Measurements from ENCODE around the gene MECP2. TPM values are rescaled to one million over a fixed set of nuclear protein-coding genes. Genes with fewer than 3 reads are reported as not detected.

MECP2 gene
- total and polyA plus RNA-seq, 7 donors = 27.6 to 54.4 (median 35.5) TPM

GRCh38 chrX:154038656-154039055 lies 58.9 kb downstream of the MECP2 start:
- peaks cover 34% of the 10 kb centered on the region for H3K4me1 ChIP-seq
- no peak for TF ChIP-seq CTCF (IDR thresholded peaks at IDR 0.05)
- no peak overlapping the region for H3K4me3 ChIP-seq
- no peak for DNase-seq
- intact Hi-C loops (cut with DNase I) = no loop called here
- H3K9me3 ChIP-seq = no peaks in the 10 kb centered on the region
- no peaks in the 10 kb centered on the region for H3K36me3 ChIP-seq (ENCODE audit: insufficient read depth in 1 of 2, low read depth in 1 of 2)
- WGBS, 3 donors = 65 to 84% (median 67%) methylated on average over 5 of the region's 5 CpGs
- H3K27me3 ChIP-seq (ENCODE audit: insufficient read depth in 3 of 3, low read length in 2 of 3) = peaks cover 0 to 9% (median 0%) of the 10 kb centered on the region in 3 donors
- ATAC-seq = no peak
- no peak overlapping the region for H3K27ac ChIP-seq

- H3K9me3 ChIP-seq = no peaks in the 10 kb centered on the region
- no peak for DNase-seq
- no peaks in the 10 kb centered on the region for H3K36me3 ChIP-seq (ENCODE audit: insufficient read depth in 1 of 2, low read depth in 1 of 2)
- no peak for TF ChIP-seq CTCF (IDR thresholded peaks at IDR 0.05)
- H3K27ac ChIP-seq = no peak overlapping the region
- peaks cover 0 to 9% (median 0%) of the 10 kb centered on the region in 3 donors for H3K27me3 ChIP-seq (ENCODE audit: insufficient read depth in 3 of 3, low read length in 2 of 3)
- peaks cover 25% of the 10 kb centered on the region for H3K4me1 ChIP-seq
- 69 to 86% (median 83%) methylated on average over 5 of the region's 5 CpGs for WGBS, 3 donors
- ATAC-seq = no peak
- intact Hi-C loops (cut with DNase I) = no loop called here
- H3K4me3 ChIP-seq = no peak overlapping the region
These were observed 59.8 kb downstream of the MECP2 start for GRCh38 chrX:154037754-154038153.

DNA sequence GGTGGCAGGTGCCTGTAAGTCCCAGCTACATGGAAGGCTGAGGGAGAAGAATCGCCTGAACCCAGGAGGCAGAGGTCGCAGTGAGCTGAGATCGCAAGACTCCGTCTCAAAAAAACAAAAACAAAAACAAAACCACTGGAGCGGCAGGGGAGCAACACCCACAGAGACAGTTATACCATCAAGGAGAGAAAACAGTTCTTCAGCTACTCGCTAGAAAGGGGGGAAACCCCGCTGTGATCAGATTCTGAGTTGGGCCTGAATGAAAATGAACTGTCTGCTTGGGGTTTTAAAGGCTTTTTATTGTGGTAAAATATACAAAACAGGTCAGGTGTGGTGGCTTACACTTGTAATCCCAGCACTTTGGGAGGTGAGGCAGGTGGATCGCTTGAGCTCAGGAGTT lies 61.0 kb downstream of the MECP2 start:
- no peak for TF ChIP-seq CTCF (IDR thresholded peaks at IDR 0.05)
- no peaks in the 10 kb centered on the region for H3K9me3 ChIP-seq
- peaks cover 0 to 14% (median 0%) of the 10 kb centered on the region in 3 donors for H3K27me3 ChIP-seq (ENCODE audit: insufficient read depth in 3 of 3, low read length in 2 of 3)
- no peak overlapping the region for H3K27ac ChIP-seq
- H3K36me3 ChIP-seq (ENCODE audit: insufficient read depth in 1 of 2, low read depth in 1 of 2) = peaks cover 0 to 7% of the 10 kb centered on the region in 2 donors
- DNase-seq (no peak), ATAC-seq (no peak)
- H3K4me3 ChIP-seq = no peak overlapping the region
- WGBS, 3 donors = 80 to 95% (median 95%) methylated on average over 8 of the region's 8 CpGs
- H3K4me1 ChIP-seq = peaks cover 18% of the 10 kb centered on the region
- intact Hi-C loops (cut with DNase I) = no loop called here

DNA sequence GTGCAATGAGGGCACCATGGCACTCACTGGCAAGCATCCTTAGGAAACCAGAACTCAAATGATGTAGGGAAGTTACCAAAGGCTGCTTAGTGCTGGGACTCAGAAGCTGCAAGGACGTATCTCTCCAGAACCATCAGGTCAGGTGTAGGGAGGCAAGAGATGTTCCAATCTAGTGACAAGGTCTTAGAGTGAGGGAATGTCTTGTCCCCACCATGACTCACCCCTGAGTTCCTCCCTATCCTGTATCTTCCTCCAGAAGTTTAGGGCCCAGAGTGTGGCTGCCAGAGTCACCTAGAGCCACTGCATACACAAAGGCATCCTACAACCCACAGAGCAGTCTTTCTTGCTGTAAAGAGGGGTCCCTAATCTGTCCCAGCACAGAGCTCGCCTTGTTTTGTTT lies 63.7 kb downstream of the MECP2 start:
- no peak for TF ChIP-seq CTCF (IDR thresholded peaks at IDR 0.05)
- peak in 3 of 4 donors; percentile 40 to 69 (median 56) for ATAC-seq
- intact Hi-C loops (cut with DNase I) = no loop called here

GRCh38 chrX:154032653-154033052 lies 64.9 kb downstream of the MECP2 start:
- intact Hi-C loops (cut with DNase I) = no loop called here
- no peak for DNase-seq
- 59 to 72% (median 72%) methylated on average over 9 of the region's 9 CpGs for WGBS, 3 donors
- Histone ChIP-seq H3K4me1 (no peaks in the 10 kb centered on the region), H3K36me3 (ENCODE audit: insufficient read depth in 1 of 2, low read depth in 1 of 2) (peaks cover 3 to 21% of the 10 kb centered on the region in 2 donors), H3K27me3 (ENCODE audit: insufficient read depth in 3 of 3, low read length in 2 of 3) (peaks cover 0 to 14% (median 0%) of the 10 kb centered on the region in 3 donors), H3K9me3 (no peaks in the 10 kb centered on the region), H3K4me3 (no peak overlapping the region), H3K27ac (no peak overlapping the region)
- no peak for TF ChIP-seq CTCF (IDR thresholded peaks at IDR 0.05)
- ATAC-seq = no peak

More for the DNA sequence above, 63.7 kb downstream of the MECP2 start:
- Histone ChIP-seq H3K36me3 (ENCODE audit: insufficient read depth in 1 of 2, low read depth in 1 of 2) (peaks cover 0 to 21% of the 10 kb centered on the region in 2 donors), H3K4me1 (no peaks in the 10 kb centered on the region), H3K9me3 (no peaks in the 10 kb centered on the region), H3K27ac (no peak overlapping the region), H3K4me3 (no peak overlapping the region), H3K27me3 (ENCODE audit: insufficient read depth in 3 of 3, low read length in 2 of 3) (peaks cover 0 to 14% (median 0%) of the 10 kb centered on the region in 3 donors)
- DNase-seq = no peak
- 75 to 95% (median 90%) methylated on average over 2 of the region's 2 CpGs for WGBS, 3 donors

All from psoas muscle (tissue), 8 donors.